ENCODE data around the gene ALDH5A1.

The ALDH5A1 gene

DNA sequence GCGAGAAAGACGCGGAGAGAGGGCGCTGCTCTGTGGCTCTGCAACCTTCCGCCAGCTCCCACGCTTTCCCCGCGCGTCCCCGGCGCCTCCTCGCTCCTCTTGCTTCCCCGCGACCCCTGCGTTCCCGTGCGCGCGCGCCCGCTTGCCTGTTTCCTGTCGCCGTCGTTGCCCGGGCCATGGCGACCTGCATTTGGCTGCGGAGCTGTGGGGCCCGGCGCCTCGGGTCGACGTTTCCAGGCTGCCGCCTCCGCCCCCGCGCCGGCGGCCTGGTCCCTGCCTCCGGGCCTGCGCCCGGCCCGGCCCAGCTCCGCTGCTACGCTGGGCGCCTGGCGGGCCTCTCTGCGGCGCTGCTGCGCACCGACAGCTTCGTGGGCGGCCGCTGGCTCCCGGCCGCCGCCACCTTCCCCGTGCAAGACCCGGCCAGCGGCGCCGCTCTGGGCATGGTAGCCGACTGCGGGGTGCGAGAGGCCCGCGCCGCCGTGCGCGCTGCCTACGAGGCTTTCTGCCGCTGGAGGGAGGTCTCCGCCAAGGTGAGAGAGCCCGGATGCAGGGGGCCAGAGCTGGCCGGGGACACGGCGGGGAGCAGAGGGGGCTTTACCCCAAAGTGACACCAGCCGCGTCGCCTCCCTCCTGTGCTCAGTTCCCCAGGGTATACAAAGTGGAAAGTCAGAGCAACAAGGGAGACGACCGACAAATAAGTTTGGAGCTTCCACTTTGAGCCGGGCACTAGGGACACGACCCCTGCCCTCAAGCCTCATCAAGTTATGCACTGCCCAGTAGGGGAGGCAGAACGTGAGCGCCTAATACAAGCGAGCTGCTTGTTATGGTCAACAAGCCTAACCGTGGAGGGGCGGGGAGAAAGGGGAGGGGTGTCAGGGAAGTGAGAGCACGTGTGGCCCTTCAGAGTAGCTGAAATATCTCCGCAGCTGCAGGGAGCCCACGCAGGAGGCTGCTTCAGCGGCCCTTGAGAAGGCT, at the start of gene ALDH5A1:
TSS of gene ALDH5A1 (plus strand) at position 149 of the 975 bp plus-strand sequence. CDS start at position 177, 28 bp downstream.
- peak; percentile 65 to 87 (median 71) for DNase-seq

- no peak for DNase-seq
These were observed 49.1 kb upstream of the ALDH5A1 start for GRCh38 chr6:24445704-24446103.

DNA sequence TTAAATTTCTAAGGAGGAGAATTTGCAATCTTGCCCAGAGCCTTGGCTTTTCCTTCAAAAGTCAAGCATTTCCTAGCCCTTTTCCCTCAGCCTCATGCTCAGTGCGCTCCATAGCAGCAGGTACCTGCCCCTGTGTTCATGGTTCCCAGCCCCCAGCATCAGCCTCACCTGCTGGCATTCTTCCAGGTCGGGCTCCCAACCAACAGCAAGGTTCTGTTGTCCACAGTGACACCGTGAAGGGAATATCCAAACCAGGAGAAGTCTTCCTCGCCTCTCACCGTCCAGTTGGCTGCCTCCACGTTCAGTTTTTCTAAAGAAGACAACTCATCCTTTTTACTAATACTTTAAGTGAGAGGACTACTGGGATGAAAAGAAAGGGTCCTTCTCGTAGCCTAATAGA, 48.1 kb upstream of the ALDH5A1 start:
- no peak for DNase-seq

- DNase-seq, result no peak
These were observed 46.4 kb upstream of the ALDH5A1 start for GRCh38 chr6:24448396-24448795.

DNA sequence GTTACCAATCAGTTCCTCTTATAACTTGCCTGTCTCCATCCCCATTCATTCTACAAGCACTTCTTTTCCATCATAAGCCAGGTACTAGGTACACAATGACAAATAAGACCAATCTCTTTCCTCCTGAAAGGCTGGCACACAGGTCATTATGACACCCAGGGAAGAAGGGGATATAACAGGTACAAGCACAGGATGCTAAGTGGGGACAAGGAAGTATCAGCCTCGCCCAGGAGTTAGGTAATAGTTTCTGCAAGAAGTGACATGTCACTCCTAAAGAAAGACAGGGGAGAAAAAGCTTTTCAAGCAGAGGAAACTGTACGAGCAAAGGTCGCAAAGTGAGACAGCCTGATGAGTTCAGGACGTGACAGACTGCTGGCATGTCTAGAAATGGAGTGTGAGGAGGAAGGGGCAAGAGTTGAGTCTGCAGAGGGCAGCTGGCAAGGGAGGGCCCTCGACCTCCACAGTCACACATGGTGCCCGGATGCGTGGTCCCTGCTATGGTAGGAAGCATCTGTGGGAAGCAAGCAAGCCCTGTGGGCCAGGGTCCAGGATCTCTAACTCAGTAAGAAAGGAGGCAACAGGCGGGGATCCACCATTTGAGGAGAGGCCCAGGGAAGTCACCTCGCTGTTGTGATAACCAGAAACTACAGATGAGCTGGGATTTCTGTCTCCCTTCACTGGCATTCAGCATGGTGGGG, 45.8 kb upstream of the ALDH5A1 start:
- DNase-seq, result no peak

GRCh38 chr6:24451581-24452388, 43.0 kb upstream of the ALDH5A1 start:
- no peak for DNase-seq

DNA sequence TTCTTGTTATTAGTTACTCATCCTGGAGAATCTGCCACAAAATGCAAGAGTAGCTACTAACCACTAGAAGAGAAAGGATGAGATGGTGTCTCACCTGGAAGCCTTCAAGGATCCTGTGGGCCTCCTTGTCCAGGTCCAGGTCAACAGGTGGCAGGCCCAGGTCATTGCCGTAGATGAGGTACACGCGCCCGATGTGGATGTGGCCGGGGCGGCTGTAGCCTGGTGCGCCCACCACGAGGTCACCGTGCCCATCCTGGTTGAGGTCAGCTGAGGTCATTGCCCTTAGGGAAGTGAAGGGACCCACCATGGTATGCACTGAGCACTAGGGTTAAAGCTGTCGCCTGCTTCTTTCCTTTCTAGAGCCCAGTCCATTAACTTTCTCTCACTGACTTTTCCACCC, 40.8 kb upstream of the ALDH5A1 start:
- DNase-seq, result no peak

DNA sequence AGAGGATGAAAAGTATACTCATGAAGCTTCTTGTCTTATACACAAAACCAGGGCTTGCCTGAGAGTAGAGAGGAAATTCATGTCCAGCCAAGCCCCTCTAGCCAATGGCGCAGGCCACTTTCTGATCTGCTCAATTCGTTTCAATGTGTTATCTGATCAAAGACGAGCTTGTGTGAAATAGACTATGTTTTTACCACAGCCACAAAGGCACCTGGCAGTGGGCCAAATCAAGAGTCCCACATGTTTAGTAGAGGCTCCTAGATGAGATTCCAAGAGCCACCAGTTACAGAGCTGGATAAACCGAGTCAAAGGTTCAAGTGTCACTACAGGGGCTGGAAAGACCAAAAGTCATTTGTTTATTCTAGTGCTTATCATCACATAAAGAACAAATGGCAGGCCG, 40.3 kb upstream of the ALDH5A1 start:
- DNase-seq, result no peak

DNA sequence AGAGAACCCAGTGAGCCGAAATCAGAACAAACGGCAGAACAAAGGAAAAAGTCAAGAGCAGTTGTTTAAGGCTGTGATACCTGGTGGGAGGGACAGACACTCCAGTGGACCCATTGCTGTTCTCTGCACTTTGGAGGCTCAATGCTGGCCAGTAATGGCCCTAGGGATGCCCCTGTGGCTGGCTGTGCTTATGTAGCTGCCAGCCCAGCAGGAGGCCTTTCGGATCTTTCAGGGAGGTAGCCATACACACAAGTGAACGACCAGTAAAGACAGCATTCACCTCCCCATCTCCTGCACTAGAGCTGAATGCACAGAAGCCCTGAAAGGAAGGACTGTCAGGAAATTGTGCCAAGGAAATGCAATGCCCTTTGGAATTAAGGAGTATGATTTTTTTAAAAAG, 39.7 kb upstream of the ALDH5A1 start:
- DNase-seq, result no peak

- no peak for DNase-seq
These were observed 36.6 kb upstream of the ALDH5A1 start for GRCh38 chr6:24458134-24458533.

GRCh38 chr6:24458941-24459340, 35.8 kb upstream of the ALDH5A1 start:
- DNase-seq, result no peak

GRCh38 chr6:24460966-24461365, 33.8 kb upstream of the ALDH5A1 start:
- DNase-seq, result no peak

- DNase-seq, result no peak
These were observed 30.3 kb upstream of the ALDH5A1 start for GRCh38 chr6:24464253-24465038.

GRCh38 chr6:24469811-24470210, 25.0 kb upstream of the ALDH5A1 start:
- DNase-seq, result no peak

DNA sequence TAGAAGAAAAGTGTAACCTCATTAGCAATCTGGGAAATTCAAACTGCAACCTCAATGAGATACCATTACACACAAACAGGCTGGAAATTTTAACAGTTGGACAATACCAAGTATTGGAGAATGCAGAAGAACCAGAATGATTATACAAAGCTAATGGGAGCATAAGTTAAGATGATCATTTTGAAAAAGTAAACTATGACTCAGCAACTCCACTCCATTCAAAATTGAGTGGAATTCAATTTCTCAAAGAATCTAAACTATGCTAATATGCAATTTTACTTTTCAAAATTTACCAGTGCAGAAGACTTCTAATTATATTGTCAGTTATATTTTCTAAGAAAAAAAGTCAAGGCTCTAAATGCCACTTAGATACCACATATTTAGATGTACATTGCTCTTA, 22.6 kb upstream of the ALDH5A1 start:
- DNase-seq, result no peak

DNA sequence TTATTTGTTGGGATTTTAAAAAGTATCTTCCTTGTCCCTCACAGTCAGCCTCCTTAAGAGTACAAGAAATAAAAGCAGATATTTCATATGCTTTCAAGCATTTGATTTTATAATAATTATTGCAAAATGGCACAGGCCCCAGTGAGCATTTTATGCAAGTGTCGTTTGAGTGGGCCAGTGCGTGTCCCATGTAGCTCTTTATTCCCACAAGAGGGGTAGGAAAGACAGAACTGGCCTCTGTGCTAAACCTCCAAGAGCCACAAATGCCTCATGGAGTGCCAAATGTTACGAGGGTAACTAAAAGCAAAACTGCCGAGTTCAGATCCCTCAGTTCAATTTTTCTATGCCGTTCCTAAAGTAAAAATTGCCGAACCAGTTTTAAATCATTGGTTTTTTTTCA, 18.1 kb upstream of the ALDH5A1 start:
- no peak for DNase-seq

DNA sequence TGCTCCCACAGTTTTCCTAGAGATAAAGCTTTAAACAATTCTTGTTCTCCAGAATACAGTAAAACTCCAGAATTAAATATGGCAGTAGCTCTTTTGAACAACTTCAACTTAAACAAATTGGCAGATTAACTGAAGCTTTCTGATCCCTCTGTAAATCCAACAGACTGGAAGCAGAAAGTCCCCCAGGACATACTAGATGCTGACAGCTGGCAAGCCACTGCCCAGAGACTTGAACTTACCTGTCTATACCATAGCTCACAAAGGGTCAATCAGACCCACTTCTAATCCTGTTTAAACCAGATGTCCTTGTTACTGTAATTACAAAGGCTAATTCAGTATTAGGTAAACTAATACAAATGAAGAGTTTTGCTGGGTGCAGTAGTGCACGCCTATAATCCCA, 17.7 kb upstream of the ALDH5A1 start:
- no peak for DNase-seq

- no peak for DNase-seq
These were observed 15.9 kb upstream of the ALDH5A1 start for GRCh38 chr6:24478903-24479302.

DNA sequence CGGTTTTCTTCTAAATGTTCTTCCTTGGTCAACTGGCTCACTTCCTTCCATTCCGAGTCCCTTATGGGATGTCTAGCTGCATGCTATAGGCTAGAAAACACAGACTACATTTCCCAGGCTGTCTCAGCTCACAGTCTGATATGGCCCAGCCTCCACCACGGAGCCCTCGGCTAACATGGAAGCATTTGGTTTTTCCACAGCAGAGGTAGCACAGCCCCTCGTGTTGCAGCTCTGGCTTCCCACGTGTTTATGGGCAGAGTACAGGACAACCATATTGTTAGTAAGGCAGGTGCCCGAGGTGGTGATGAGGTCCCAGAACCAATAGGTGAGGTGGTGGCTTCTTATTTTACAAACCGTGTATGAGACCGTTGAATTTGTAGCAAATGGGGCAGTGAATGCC, 14.1 kb upstream of the ALDH5A1 start:
- DNase-seq, result no peak

DNA sequence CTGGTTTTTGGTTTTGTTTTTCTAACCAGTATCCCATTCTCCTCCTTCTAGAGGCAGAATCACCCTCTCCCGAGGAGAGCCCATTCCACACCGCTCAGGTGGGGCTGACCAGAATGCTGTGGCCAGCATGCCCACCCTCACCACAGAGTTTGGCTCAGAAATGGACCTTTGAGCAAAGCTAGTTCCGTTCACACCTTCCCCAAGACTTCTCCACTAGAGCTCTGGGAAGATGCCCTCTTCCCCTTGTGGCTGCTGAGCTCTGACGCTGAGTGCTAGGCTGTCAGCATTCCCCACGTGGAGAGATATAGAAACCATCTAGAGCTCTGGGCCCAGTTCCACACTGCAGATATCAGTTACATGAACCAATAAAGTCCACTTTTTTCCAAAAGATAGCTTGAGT, 13.3 kb upstream of the ALDH5A1 start:
- DNase-seq, result no peak

GRCh38 chr6:24484657-24485323, 10.0 kb upstream of the ALDH5A1 start:
- peak in 1 of 3 donors; percentile 37 for DNase-seq

- DNase-seq, result no peak
These were observed 8.7 kb upstream of the ALDH5A1 start for GRCh38 chr6:24486065-24486464.

Data from suppressor macrophage treated with lipopolysaccharide for 1 hour (primary cell).